Measurements from ENCODE around the gene GINS1.

DNA sequence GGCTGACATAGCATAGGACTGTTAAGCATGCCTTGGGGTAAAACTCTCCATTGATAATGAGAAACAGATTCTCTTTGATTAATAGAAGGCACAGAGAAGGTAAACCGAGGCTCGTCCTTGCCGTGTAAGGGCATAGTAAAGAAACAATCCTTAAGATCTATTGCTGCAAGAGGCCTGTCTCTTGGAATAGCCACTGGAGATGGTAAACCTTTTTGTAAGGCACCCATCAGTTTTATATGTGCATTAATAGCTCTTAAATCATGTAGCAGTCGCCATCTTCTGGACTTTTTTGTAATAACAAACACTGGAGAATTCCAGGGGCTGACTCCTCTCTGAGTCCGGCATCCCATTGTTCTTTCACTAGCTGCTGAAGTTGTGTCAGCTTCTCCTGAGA lies 8.4 kb upstream of the GINS1 start:
- TF ChIP-seq, protein P1, sequence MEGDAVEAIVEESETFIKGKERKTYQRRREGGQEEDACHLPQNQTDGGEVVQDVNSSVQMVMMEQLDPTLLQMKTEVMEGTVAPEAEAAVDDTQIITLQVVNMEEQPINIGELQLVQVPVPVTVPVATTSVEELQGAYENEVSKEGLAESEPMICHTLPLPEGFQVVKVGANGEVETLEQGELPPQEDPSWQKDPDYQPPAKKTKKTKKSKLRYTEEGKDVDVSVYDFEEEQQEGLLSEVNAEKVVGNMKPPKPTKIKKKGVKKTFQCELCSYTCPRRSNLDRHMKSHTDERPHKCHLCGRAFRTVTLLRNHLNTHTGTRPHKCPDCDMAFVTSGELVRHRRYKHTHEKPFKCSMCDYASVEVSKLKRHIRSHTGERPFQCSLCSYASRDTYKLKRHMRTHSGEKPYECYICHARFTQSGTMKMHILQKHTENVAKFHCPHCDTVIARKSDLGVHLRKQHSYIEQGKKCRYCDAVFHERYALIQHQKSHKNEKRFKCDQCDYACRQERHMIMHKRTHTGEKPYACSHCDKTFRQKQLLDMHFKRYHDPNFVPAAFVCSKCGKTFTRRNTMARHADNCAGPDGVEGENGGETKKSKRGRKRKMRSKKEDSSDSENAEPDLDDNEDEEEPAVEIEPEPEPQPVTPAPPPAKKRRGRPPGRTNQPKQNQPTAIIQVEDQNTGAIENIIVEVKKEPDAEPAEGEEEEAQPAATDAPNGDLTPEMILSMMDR (IDR thresholded peaks at IDR 0.05) = peak; percentile 76
- no peak for TF ChIP-seq EZH2 (IDR thresholded peaks at IDR 0.05; ENCODE audit: borderline replicate concordance, insufficient read depth, low read depth, low read length, poor library complexity, severe bottlenecking)

Data from B cell (primary cell).